Stimulated activated naive CD4-positive, alpha-beta T cell treated with Interleukin-2 at 50 U/mL for 16 hours (primary cell): ENCODE measurements around the gene KPNA1.
A peak's percentile ranks its signal among the peaks of the same experiment; 100 is the strongest.
"Not testable (repeated sequence)": the region's sequence is repeated elsewhere in the genome, so short reads cannot be mapped to it uniquely, and the experiment has no call there.

Experiments
- DNase-seq: peaks from one replicate; lab custom pipeline; 2025; lab: John Stamatoyannopoulos, UW

Gene KPNA1

GRCh38 chr3:122519693-122520092 lies 5.0 kb upstream of the KPNA1 start:
- no peak for DNase-seq

GRCh38 chr3:122516846-122517360 lies 2.2 kb upstream of the KPNA1 start:
- no peak for DNase-seq

- DNase-seq, result no peak
Measured at GRCh38 chr3:122515870-122516269, 1.1 kb upstream of the KPNA1 start.

- no peak for DNase-seq
Measured at GRCh38 chr3:122515020-122515468, 305 bp upstream of the KPNA1 start.

GRCh38 chr3:122513386-122514122 lies 1.2 kb downstream of the KPNA1 start:
- DNase-seq, result no peak

- no peak for DNase-seq
Measured at GRCh38 chr3:122512284-122512683, 2.5 kb downstream of the KPNA1 start.

GRCh38 chr3:122510878-122511535 lies 3.7 kb downstream of the KPNA1 start:
- no peak for DNase-seq

- not testable (repeated sequence) for DNase-seq
Measured at GRCh38 chr3:122508944-122509343, 5.8 kb downstream of the KPNA1 start.

- no peak for DNase-seq
Measured at GRCh38 chr3:122508135-122508914, 6.4 kb downstream of the KPNA1 start.

GRCh38 chr3:122506450-122506849 lies 8.3 kb downstream of the KPNA1 start:
- DNase-seq, result no peak

- DNase-seq, result no peak
Measured at GRCh38 chr3:122505676-122506075, 9.1 kb downstream of the KPNA1 start.

- no peak for DNase-seq
Measured at GRCh38 chr3:122502941-122503340, 11.8 kb downstream of the KPNA1 start.

GRCh38 chr3:122502139-122502538 lies 12.6 kb downstream of the KPNA1 start:
- no peak for DNase-seq

GRCh38 chr3:122500964-122501363 lies 13.8 kb downstream of the KPNA1 start:
- not testable (repeated sequence) for DNase-seq

- DNase-seq, result no peak
Measured at GRCh38 chr3:122498152-122498551, 16.6 kb downstream of the KPNA1 start.

GRCh38 chr3:122497425-122497824 lies 17.3 kb downstream of the KPNA1 start:
- DNase-seq, result peak; percentile 9

GRCh38 chr3:122496508-122496907 lies 18.2 kb downstream of the KPNA1 start:
- DNase-seq, result no peak

- no peak for DNase-seq
Measured at GRCh38 chr3:122493296-122493695, 21.4 kb downstream of the KPNA1 start.

GRCh38 chr3:122488262-122488973 lies 26.3 kb downstream of the KPNA1 start:
- DNase-seq, result no peak

- no peak for DNase-seq
Measured at GRCh38 chr3:122484985-122485384, 29.8 kb downstream of the KPNA1 start.

GRCh38 chr3:122481390-122481789 lies 33.3 kb downstream of the KPNA1 start:
- no peak for DNase-seq

- no peak for DNase-seq
Measured at GRCh38 chr3:122476532-122476931, 38.2 kb downstream of the KPNA1 start.
